Sciatic nerve (tissue), 2 donors: ENCODE results near the gene KLHL29. TPM values are rescaled to one million over a fixed set of nuclear protein-coding genes. Genes with fewer than 3 reads are reported as not detected.

ENCODE experiments used
- ATAC-seq: fragments of 200-7000 bp; cut with Tn5 transposase; one replicate; pipeline ENCODE4 v1.9.1; 2020; ENCODE audit warnings: mild to moderate bottlenecking, moderate library complexity
- DNase-seq: peaks from one replicate; pipeline ENCODE4 v3.0.0-alpha.2; 2020; ENCODE audit warnings: low spot score
- intact Hi-C: fragments of 100-400 bp; cut with DNase I; formaldehyde crosslinking; loops from one replicate; pipeline ENCODE4 v1.14.2; 2022
- total RNA-seq: library from RNA; stranded (reverse); fragmentation: NEBNext Ultra II Directional; extraction: Animal tissue kit (Norgen Biotek cat#: 25700); gene quantifications from one replicate; pipeline ENCODE4 v1.2.1, GENCODE V29; 2021
- donor health status: DM: no; HTN: no; CAD: no.
- donor health status: DM: no; HTN: no; CAD: no.

Gene KLHL29
- total RNA-seq, 1 donor from 2014 or later = 31.7 TPM

GRCh38 chr2:23603581-23603980 is 218.6 kb downstream of the KLHL29 start:
- intact Hi-C loops = no loop called here
- ATAC-seq (no peak), DNase-seq (no peak)

DNA sequence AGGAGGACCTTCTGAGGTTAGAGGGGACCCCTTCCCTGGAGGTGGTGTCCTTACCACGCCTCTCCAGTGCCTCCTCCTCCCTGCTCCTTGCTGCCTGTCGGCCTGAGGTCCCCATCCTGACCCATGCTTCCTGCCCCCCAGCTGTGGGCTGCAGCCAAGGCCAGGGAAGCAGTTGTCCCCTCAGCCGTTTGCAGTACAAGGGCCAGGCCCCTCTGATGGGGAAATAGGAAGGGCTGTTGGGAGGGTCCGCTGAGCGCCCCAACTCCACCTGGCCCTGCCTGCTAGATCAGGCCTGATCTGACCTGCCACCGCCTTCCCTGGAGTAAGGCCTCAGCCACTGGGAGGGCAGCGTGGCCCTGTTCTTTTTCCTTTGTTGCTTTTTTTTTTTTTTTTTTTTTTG is 219.8 kb downstream of the KLHL29 start:
- DNase-seq = no peak
- ATAC-seq = no peak
- intact Hi-C loops = no loop called here

DNA sequence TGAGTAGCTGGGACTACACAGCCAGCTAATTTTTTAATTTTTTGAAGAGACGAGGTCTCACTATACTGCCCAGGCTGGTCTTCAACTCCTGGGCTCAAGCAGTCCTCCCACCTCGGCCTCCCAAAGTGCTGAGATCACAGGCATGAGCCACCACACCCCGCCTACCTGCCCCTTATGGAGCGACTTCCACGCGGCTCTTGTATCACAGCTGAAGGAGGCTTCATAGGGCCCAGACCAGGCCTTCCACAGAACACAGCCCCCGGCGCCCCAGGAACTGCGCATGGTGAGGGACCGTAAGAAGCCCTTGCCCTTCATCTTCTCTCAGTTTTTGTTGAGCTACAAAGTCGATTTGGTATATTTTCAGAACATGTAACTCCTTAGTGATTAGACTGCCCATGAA is 220.3 kb downstream of the KLHL29 start:
- DNase-seq (no peak), ATAC-seq (no peak)

GRCh38 chr2:23606196-23606595 is 221.2 kb downstream of the KLHL29 start:
- ATAC-seq = no peak
- intact Hi-C loops = no loop called here
- DNase-seq = no peak

More for the DNA sequence above, 220.3 kb downstream of the KLHL29 start:
- intact Hi-C loops = no loop called here

GRCh38 chr2:23606968-23607367 is 222.0 kb downstream of the KLHL29 start:
- DNase-seq = no peak
- ATAC-seq = no peak
- intact Hi-C loops = no loop called here

GRCh38 chr2:23607925-23608324 is 222.9 kb downstream of the KLHL29 start:
- DNase-seq (no peak), ATAC-seq (no peak)
- intact Hi-C loops = no loop called here

GRCh38 chr2:23609254-23609653 is 224.3 kb downstream of the KLHL29 start:
- intact Hi-C loops = no loop called here
- no peak for DNase-seq
- ATAC-seq = no peak

DNA sequence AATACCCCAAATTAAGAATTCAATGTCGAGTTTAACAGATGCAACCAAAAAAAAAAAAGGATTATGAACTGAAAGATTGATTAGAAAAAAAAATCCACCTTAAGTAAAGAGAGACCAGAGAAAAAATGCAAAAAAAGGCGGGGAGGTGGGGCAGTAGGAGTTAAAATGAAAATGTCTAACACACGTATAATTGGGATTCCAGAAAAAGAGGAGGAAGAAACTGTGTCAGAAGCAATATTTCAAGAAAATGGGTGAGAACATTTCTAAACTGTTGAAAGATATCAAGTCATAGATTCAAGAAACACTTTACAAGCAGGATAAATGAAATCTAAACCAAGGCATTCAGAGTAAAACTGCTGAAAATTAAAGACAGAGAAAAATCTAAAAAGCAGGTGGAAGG is 226.9 kb downstream of the KLHL29 start:
- intact Hi-C loops = no loop called here
- DNase-seq (no peak), ATAC-seq (no peak)

- DNase-seq (no peak), ATAC-seq (no peak)
- intact Hi-C loops = no loop called here
Measured at GRCh38 chr2:23614701-23615100, 229.7 kb downstream of the KLHL29 start.

DNA sequence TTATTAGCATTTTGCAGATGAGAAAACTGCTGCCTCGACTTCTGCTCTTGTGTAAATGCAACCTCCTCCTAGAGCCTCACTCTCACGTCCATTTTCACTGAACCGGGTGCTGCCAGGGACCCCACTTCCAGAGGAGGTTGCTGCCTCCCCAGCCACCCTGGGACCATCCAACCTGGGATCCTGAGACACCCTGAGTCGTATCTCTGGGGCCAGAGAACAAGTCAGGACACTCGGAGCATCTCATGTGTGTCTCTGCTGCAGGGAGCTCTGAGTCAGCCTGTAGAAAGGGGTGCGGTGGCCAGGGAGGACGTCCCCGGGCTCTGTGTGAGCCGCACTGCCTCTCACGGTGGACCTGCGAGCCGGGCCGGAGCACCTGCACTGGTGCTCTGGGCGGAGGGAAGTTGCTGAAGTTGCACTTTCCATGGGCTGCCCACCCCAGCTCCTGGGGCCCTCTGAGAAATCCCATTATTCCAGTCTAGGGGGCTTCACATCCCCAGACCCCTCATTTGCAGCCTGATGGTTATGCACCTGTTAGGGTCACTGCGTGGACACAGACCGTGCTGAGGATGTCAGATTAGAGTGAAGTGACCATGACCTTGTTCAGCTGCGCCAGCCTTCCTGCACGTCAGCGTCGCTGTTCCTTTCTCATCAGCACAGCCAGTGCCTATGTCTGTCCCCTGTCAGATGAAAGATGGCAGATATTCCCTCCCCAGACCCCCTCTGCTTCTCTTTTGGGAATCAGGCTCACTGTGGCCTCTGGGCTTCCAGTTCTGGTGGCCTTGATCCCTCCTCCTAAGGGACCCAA is 230.4 kb downstream of the KLHL29 start:
- ATAC-seq (no peak), DNase-seq (no peak)

DNA sequence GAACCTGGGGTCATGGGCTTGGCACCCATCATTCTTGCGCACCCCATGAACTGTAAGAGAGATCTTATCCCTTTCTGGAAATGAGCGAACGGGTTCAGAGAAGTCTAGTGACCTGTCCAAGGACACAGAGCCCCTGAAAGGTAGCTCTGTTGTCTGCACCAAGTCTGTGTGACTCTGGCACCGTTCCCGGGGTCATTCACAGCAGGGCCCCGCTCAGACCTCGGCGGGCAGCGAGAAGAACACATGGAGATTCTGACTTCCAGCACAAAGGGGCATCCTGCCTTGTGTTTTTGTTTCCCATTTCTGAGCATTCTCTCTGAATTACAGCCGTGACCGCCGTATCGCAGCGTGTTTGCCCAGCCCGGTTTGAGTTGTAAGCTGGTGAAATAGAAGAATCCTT is 231.7 kb downstream of the KLHL29 start:
- ATAC-seq = no peak
- intact Hi-C loops = no loop called here
- DNase-seq = no peak

More for the DNA sequence above, 230.4 kb downstream of the KLHL29 start:
- intact Hi-C loops = no loop called here

DNA sequence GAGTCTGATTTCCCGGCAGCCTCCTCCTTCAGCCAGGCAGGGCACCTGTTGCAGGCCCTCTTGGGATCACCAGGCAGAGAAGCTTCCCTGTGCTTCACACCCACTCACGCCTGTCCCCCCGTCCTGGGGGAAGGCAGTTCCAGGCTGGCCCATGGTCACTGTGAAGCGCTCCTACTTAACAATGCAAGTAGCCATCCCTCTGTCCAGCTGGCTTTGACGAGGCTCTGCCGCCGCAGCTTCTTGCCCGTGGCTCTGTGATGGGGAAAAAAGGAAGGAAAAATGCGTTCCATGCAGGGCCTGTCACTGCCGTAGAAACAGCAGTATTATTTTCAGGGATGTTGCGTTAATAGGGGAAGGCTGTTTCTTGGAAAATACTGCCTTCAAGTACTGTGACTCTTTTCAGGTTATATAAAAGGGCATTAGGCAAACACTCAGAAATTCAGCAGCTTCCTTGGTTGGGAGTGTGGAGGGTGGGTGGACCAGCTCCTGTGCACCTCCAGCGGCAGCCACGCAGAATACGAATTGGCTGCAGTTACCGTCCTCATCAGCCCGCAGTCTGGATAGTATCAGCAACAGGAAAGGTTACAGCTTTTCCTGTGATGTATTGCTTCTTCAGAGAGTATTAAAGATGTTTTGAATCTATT is 232.3 kb downstream of the KLHL29 start:
- DNase-seq (peak; percentile 76), ATAC-seq (peak; percentile 93)
- intact Hi-C loops = no loop called here

DNA sequence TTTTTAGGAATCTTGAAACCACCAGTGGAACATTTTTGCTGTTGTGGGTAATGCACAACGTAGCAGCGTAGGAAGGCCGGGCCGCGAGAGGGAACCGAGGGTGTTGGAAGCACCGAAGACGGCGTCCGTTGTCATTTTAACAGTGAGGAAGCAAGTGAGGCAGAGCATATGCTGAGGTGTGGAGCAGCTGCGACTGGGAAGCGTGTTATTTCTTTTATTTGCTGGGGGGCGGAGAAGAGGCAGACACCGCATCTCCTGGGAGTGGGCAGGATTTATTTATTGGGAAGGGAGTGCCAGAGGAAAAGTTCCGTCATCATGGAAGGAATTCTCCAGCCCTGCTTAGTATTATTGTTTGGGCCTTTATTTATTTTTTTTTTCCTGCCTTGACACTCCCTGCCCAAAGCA is 232.8 kb downstream of the KLHL29 start:
- intact Hi-C loops = no loop called here
- ATAC-seq (peak; percentile 84), DNase-seq (no peak)

DNA sequence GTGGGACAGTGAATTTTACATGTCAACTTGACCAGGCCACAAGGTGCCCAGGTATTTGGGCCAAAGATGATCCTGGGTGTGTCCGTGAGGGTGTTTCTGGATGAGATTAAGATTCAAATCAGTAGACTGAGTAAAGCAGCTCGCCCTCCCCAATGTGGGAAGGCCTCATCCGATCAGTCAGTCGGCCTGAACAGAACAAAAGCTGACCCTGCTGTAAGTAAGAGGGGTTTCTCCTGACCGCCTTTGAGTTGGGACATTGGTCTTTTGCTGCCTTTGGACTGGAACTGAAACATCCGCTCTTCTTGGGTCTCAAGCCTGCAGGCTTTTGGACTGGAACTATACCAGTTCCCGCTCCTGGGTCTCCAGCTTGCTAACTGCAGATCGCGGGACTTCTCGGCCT is 233.3 kb downstream of the KLHL29 start:
- ATAC-seq = no peak
- no peak for DNase-seq
- intact Hi-C loops = no loop called here

- no peak for DNase-seq
- intact Hi-C loops = no loop called here
- no peak for ATAC-seq
Measured at GRCh38 chr2:23618794-23619530, 234.0 kb downstream of the KLHL29 start.

- DNase-seq = no peak
- intact Hi-C loops = no loop called here
- ATAC-seq = no peak
Measured at GRCh38 chr2:23619941-23620340, 235.0 kb downstream of the KLHL29 start.

DNA sequence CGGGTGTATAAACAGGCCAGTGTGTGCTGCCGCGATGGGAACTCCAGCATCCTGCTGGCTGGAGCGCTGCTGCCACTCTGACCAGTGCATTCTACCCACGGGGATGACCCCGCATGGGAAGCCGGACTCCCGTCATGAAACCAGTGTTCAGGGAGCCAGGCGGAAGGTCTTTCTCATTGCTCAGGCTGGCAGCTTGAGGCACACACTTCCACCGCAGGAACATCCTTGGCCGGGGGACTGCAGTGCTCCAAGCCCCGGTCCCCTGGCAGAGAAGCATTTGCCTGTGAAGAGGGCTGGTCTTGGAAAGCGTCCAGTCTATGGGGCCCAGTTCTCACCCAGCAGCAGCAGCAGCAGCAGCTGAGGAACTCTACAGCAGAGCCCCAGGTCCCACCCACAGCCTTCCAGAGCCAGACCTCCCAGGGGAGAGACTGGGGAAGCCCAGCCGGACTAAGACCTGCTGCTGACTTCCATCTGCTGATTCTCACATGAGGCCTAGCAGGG is 235.9 kb downstream of the KLHL29 start:
- intact Hi-C loops = no loop called here
- ATAC-seq (no peak), DNase-seq (no peak)

GRCh38 chr2:23621616-23622015 is 236.6 kb downstream of the KLHL29 start:
- no peak for ATAC-seq
- no peak for DNase-seq
- intact Hi-C loops = no loop called here

DNA sequence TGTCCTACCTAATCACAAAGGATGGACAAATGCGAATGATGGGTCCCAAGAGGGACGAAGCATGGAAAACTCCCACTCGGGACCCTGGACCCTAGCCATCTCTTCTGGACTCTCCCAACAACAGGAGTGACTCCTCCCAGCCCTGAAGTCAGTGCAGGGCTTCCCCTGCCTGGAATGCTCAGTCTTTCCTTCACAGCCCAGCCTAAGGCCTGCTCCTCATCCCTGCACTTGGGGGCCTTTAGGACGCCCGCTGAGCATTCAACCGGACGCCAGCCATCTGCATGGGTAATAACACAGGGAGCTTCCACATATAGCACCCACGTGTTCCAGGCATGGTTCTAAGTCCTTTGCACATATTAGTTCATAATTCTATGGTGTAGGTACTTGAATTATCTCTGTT is 237.5 kb downstream of the KLHL29 start:
- no peak for ATAC-seq
- intact Hi-C loops = no loop called here
- DNase-seq = no peak
